DMS 273 treated with DMSO at 0.1 percent for 48 hours (cell line): Measurements from ENCODE around the gene CAGE1.

Source experiments
- DNase-seq: peaks from one replicate; lab custom pipeline; 2025; lab: John Stamatoyannopoulos, UW

Gene CAGE1

DNA sequence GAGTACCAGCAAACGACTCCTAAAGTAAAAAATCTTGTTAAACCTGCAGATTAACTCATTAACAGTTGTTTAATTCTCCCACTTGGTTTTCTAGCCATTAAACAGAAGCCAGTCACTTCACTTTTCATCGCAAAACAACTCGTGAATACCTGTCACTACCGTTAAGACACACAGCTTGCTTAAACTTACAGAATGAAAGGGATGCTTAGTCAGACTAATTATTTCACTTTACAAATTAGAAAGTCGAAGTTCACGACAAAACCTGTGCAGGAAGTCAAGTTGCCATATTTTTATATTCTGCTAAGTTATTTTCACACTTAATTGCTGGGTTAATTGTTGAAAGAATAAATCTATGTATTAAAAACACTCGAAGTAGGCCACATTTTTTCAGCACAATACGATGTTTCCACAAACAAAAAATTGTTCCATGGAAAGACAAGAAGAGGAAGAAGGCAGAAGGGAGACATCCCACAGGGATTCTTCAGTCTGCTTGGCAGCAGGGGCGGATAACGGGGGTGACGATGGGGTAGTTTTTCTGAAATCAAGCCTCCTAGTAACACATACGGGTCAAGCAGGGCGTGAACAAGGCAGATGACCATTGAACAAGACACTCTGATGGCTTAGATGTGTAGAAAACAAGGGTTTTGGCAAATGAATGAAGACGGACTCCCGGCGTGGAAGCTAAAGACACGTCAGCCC is 77.5 kb downstream of the CAGE1 start:
- no peak for DNase-seq

GRCh38 chr6:7311176-7311575 is 78.4 kb downstream of the CAGE1 start:
- no peak for DNase-seq

- DNase-seq = no peak
Measured at GRCh38 chr6:7309050-7309449, 80.5 kb downstream of the CAGE1 start.

DNA sequence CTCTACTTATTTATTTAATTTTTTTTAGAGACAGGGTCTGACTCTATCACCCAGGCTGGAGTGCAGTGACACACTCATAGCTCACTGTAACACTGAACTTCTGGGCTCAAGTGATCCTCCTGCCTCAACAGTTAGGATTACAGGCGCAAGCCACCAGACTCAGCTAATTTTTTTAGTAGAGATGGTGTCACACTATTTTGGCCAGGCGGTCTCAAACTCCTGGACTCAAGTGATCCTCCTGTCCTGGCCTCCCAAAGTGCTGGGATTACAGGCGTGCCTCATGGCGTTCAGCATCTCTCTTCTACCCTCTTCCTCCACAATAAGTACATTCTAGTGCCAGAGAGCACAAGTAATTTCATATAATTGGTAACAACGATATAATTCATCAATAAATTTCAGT is 82.0 kb downstream of the CAGE1 start:
- no peak for DNase-seq

GRCh38 chr6:7304821-7305220 is 84.7 kb downstream of the CAGE1 start:
- DNase-seq = no peak

GRCh38 chr6:7301702-7302101 is 87.8 kb downstream of the CAGE1 start:
- no peak for DNase-seq

- no peak for DNase-seq
Measured at GRCh38 chr6:7300926-7301325, 88.6 kb downstream of the CAGE1 start.

- DNase-seq = no peak
Measured at GRCh38 chr6:7298113-7298512, 91.4 kb downstream of the CAGE1 start.

- DNase-seq = no peak
Measured at GRCh38 chr6:7296602-7297001, 92.9 kb downstream of the CAGE1 start.

DNA sequence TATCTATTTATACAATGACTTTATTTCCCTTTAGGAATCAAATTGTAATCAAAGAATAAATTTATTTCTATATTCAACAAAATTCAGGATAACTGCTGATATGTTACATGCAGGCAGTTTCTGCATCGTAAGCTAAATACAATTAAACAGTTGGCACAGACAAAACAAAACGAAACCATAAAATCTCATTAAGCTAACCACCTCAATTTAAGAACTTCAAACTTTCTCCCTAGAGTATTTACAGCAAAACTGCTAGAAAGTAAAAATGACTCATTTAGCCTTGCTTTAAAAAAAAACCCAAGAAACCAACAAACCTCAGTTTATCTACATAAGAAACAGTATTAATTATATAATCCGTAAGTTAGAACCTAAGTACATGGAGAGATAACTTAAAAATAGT is 93.6 kb downstream of the CAGE1 start:
- DNase-seq = no peak

DNA sequence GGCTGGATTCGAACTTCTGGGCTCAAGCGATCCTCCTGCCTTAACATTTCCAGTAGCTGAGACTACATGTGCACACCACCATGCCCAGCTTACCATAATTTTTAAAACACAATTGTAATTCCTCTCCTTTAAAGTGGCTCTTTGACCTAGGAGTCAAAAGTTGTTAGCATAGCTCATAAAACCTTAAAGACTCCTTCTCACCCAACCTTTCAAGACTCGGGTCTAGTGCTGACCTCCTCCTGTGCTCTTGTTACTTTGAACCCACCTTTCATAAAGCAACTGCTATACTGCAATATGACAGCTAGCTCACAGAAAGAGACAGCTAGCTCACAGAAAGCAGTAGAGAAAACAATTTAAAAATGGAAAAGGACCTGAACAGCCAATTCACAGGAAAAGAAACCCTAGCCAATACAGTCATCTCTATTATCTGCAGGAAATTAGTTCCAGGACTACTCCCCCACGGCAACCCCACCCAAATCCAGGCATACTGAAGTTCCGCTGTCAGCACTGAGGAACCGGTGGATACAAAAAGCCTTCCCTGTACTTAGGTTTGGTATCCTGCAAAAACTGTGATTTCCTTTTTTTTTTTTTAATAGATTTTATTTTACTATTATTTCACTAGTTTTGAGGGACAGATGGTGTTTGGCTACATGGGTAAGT is 96.8 kb downstream of the CAGE1 start:
- DNase-seq = no peak

- DNase-seq = no peak
Measured at GRCh38 chr6:7290079-7290478, 99.5 kb downstream of the CAGE1 start.

- no peak for DNase-seq
Measured at GRCh38 chr6:7285416-7285815, 104.1 kb downstream of the CAGE1 start.

- no peak for DNase-seq
Measured at GRCh38 chr6:7283676-7284075, 105.9 kb downstream of the CAGE1 start.

- no peak for DNase-seq
Measured at GRCh38 chr6:7282097-7282906, 107.2 kb downstream of the CAGE1 start.
